Suprapubic skin (tissue), 4 donors: ENCODE measurements around the gene ATP5F1A. TPM values are rescaled to one million over a fixed set of nuclear protein-coding genes. Genes with fewer than 3 reads are reported as not detected.

Experiments used
- total RNA-seq, 4 donors: library from RNA; depleted of rRNA; stranded (reverse); fragments of >200 nt; gene quantifications; one replicate each; pipeline ENCODE4 v1.1.0, GENCODE V29; 2016

ATP5F1A gene
- total RNA-seq, 4 donors from 2014 or later, result 250 to 584 (median 489) TPM

Other genes with a start within 250 kb of the ATP5F1A start
- gene EPG5, start 131.0 kb downstream of the ATP5F1A start, total RNA-seq, result 100 to 1,000 TPM in 1 of 4 donors, 10 to 100 TPM in 3; 31.5 to 107 (median 53.5) TPM
- 10 to 100 TPM in 2 of 4 donors, 1 to 10 TPM in 2; 7.5 to 33.6 (median 16.0) TPM for gene PSTPIP2, start 26.0 kb downstream of the ATP5F1A start, total RNA-seq
- 10 to 100 TPM; 17.0 to 43.6 (median 29.2) TPM for gene HAUS1, start 6.1 kb upstream of the ATP5F1A start, total RNA-seq